Esophagus (tissue), 2 donors: ENCODE measurements around the gene SIRT5. TPM values are rescaled to one million over a fixed set of nuclear protein-coding genes. Genes with fewer than 3 reads are reported as not detected.

ENCODE experiments used
- H3K27ac ChIP-seq, 2 donors: one replicate each; pipeline ENCODE4 v1.5.1; 2013; ENCODE audit warnings: low read depth in 2 of 2, mild to moderate bottlenecking in 2 of 2, inconsistent platforms in 1 of 2, low read length in 1 of 2, moderate library complexity in 1 of 2
- H3K27me3 ChIP-seq, 2 donors: one replicate each; pipeline ENCODE4 v1.6.1; 2013; ENCODE audit warnings: low read length in 2 of 2, control low read depth in 1 of 2, mild to moderate bottlenecking in 1 of 2; ENCODE audit not compliant: insufficient read depth in 2 of 2, control insufficient read depth in 1 of 2
- H3K36me3 ChIP-seq, 2 donors: one replicate each; pipeline ENCODE4 v1.6.1; 2013; ENCODE audit warnings: low read length in 1 of 2; ENCODE audit not compliant: control insufficient read depth in 2 of 2, insufficient read depth in 2 of 2
- H3K4me1 ChIP-seq, 2 donors: one replicate each; pipeline ENCODE4 v1.6.1; 2013; ENCODE audit warnings: low read length in 1 of 2; ENCODE audit not compliant: control insufficient read depth in 2 of 2, insufficient read depth in 2 of 2
- H3K4me3 ChIP-seq, 2 donors: one replicate each; pipeline ENCODE4 v1.5.1; 2013; ENCODE audit warnings: low read length in 2 of 2, mild to moderate bottlenecking in 2 of 2, low read depth in 1 of 2, moderate library complexity in 1 of 2
- H3K9me3 ChIP-seq, 2 donors: one replicate each; pipeline ENCODE4 v1.6.1; 2013; ENCODE audit warnings: mild to moderate bottlenecking in 2 of 2, low read depth in 1 of 2, low read length in 1 of 2, moderate library complexity in 1 of 2; ENCODE audit not compliant: control insufficient read depth in 2 of 2, insufficient read depth in 1 of 2
- WGBS, 2 donors: extraction: QIAGEN DNeasy Blood & Tissue Kit; methylation state at CpG; one replicate each; pipeline ENCODE4 v1.1.7; 2013; 5-methylcytosine and 5-hydroxymethylcytosine counted together
- polyA plus RNA-seq, 2 donors: library from polyadenylated mRNA; stranded (reverse); fragments of 200-250 nt; gene quantifications; one replicate each; pipeline ENCODE4 v1.2.3, GENCODE V29; 2013
- donor health status: healthy with polysubstance abuse.
- donor health status: Bipolar disorder and iron deficiency.

The SIRT5 gene
- polyA plus RNA-seq, 2 donors: 3.6 to 5.5 TPM

GRCh38 chr6:13535306-13535705, 39.1 kb upstream of the SIRT5 start:
- Histone ChIP-seq H3K27ac (no peak overlapping the region), H3K27me3 (no peaks in the 10 kb centered on the region), H3K36me3 (no peaks in the 10 kb centered on the region), H3K4me3 (no peak overlapping the region), H3K9me3 (no peaks in the 10 kb centered on the region), H3K4me1 (no peaks in the 10 kb centered on the region)
- 92 to 96% methylated on average over 3 of the region's 3 CpGs for WGBS, 2 donors

- Histone ChIP-seq H3K27me3 (no peaks in the 10 kb centered on the region), H3K27ac (no peak overlapping the region), H3K9me3 (no peaks in the 10 kb centered on the region), H3K4me1 (no peaks in the 10 kb centered on the region), H3K36me3 (no peaks in the 10 kb centered on the region), H3K4me3 (no peak overlapping the region)
- WGBS, 2 donors: 85 to 92% methylated on average over 4 of the region's 4 CpGs
These were observed 37.4 kb upstream of the SIRT5 start for GRCh38 chr6:13536796-13537526.

DNA sequence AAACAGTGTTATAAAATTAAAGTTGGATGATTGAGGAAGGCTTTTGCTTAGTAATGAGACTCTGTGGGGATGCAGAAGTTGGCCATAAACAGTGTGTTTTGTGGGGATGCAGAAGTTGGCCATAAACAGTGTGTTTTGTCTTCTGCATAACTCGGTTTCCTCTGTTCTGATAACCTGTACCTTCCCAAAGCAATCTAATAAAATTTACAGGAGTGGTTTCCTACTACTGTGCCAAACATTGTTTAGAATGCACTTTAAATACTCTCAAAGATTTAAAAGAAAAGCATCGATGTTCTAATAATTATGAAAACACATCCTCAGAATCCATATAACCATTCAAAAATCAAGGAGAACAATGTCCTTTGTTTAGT, 36.9 kb upstream of the SIRT5 start:
- 57 to 72% methylated on average over 2 of the region's 2 CpGs for WGBS, 2 donors
- H3K9me3 ChIP-seq: no peaks in the 10 kb centered on the region
- no peaks in the 10 kb centered on the region for H3K4me1 ChIP-seq
- H3K36me3 ChIP-seq: no peaks in the 10 kb centered on the region
- no peak overlapping the region for H3K27ac ChIP-seq
- H3K4me3 ChIP-seq: no peak overlapping the region
- H3K27me3 ChIP-seq: no peaks in the 10 kb centered on the region

DNA sequence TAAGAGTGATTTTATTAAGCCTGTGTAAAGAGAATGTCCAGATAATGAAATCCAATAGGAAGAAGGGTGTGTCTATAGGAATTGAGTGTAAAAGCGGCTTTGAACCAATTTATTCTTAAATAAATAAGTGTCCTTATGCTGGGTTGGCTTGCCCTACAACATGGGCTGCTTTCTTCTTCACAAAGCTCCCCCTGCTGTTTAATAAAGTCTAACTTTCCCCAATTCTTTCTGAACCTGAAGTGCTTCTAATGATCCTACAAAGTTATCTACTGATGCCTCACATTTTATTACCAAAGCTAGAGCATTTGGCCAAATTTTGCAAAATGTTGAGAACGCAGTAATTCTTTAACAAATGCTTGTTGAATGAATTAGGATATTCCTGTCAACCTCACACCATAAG, 36.3 kb upstream of the SIRT5 start:
- 57 to 61% methylated on average over 2 of the region's 2 CpGs for WGBS, 2 donors
- no peak overlapping the region for H3K4me3 ChIP-seq
- H3K36me3 ChIP-seq: no peaks in the 10 kb centered on the region
- no peaks in the 10 kb centered on the region for H3K4me1 ChIP-seq
- no peaks in the 10 kb centered on the region for H3K27me3 ChIP-seq
- no peaks in the 10 kb centered on the region for H3K9me3 ChIP-seq
- H3K27ac ChIP-seq: no peak overlapping the region

DNA sequence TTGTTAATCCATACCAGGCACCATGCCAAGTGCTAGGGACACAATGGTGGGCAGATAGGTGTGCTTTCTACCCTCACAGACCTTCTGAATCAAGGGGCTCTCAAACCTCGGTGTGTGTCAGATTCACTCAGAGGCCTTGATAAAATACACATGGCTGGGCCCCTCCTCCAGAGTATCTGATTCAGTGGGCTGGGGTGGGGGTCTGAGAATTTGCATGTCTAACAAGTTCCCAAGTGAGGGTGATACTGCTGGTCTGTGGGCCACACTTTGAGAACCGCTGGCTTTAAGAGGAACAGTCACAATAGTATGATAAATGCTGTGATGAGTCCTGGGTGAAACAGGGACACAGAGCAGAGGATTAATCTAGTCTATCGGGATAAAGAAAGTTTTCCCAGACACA, 35.8 kb upstream of the SIRT5 start:
- no peaks in the 10 kb centered on the region for H3K36me3 ChIP-seq
- no peak overlapping the region for H3K4me3 ChIP-seq
- H3K27ac ChIP-seq: no peak overlapping the region
- H3K9me3 ChIP-seq: no peaks in the 10 kb centered on the region
- H3K4me1 ChIP-seq: no peaks in the 10 kb centered on the region
- WGBS, 2 donors: 84 to 89% methylated on average over 3 of the region's 3 CpGs
- H3K27me3 ChIP-seq: no peaks in the 10 kb centered on the region

GRCh38 chr6:13539572-13539971, 34.8 kb upstream of the SIRT5 start:
- no peaks in the 10 kb centered on the region for H3K4me1 ChIP-seq
- no peaks in the 10 kb centered on the region for H3K9me3 ChIP-seq
- H3K36me3 ChIP-seq: no peaks in the 10 kb centered on the region
- 87 to 97% methylated on average over 1 of the region's 1 CpG for WGBS, 2 donors
- H3K4me3 ChIP-seq: no peak overlapping the region
- no peaks in the 10 kb centered on the region for H3K27me3 ChIP-seq
- H3K27ac ChIP-seq: no peak overlapping the region

GRCh38 chr6:13541496-13541895, 32.9 kb upstream of the SIRT5 start:
- H3K4me1 ChIP-seq: no peaks in the 10 kb centered on the region
- H3K27ac ChIP-seq: no peak overlapping the region
- WGBS, 2 donors: 98 to 99% methylated on average over 33 to 35 of the region's 35 CpGs
- H3K27me3 ChIP-seq: no peaks in the 10 kb centered on the region
- no peaks in the 10 kb centered on the region for H3K9me3 ChIP-seq
- no peak overlapping the region for H3K4me3 ChIP-seq
- no peaks in the 10 kb centered on the region for H3K36me3 ChIP-seq

GRCh38 chr6:13544454-13545186, 29.8 kb upstream of the SIRT5 start:
- no peaks in the 10 kb centered on the region for H3K4me1 ChIP-seq
- H3K27me3 ChIP-seq: no peaks in the 10 kb centered on the region
- H3K9me3 ChIP-seq: no peaks in the 10 kb centered on the region
- WGBS, 2 donors: 84% methylated on average over 11 of the region's 11 CpGs
- no peak overlapping the region for H3K27ac ChIP-seq
- no peak overlapping the region for H3K4me3 ChIP-seq
- H3K36me3 ChIP-seq: no peaks in the 10 kb centered on the region

DNA sequence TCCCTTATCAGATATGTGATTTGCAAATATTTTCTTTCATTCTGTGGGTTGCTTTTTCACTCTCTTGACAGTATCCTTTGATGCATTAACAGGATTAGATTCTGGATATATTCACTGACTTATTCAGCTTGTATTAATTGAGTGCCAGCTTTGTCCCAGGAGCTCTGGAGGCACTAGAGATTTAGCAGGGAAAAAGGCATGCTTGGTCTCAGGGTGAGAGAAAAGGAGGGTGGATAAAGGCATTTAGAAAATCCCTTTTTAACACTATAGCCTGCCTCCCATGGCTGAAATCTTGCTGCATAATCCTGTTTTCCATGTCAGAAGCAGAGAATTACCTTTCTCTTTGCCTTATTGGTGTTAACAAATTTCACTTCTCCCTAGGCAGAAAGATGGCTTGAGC, 28.5 kb upstream of the SIRT5 start:
- Histone ChIP-seq H3K36me3 (no peaks in the 10 kb centered on the region), H3K27me3 (no peaks in the 10 kb centered on the region), H3K9me3 (no peaks in the 10 kb centered on the region), H3K27ac (no peak overlapping the region), H3K4me1 (no peaks in the 10 kb centered on the region), H3K4me3 (no peak overlapping the region)
